WTC11 (cell line): ENCODE results near the gene TBL1X. TPM values are rescaled to one million over a fixed set of nuclear protein-coding genes. Genes with fewer than 3 reads are reported as not detected.

Experiments
- ATAC-seq: fragments of 200-7000 bp; cut with Tn5 transposase; 2 replicates; pipeline ENCODE4 v1.10.0; 2021; ENCODE audit warnings: mild to moderate bottlenecking, moderate library complexity
- CTCF ChIA-PET: fragments of 300-600 bp; sonication (Branson Sonifier 250); formaldehyde crosslinking; loops from one replicate; lab custom pipeline; 2021; ENCODE audit warnings: antibody characterized with exemption; lab: Charles Lee
- POLR2A ChIA-PET: fragments of 350-600 bp; sonication (Branson Sonifier 250); formaldehyde crosslinking; loops from one replicate; lab custom pipeline; 2021; ENCODE audit warnings: antibody characterized with exemption; lab: Charles Lee
- DNase-seq: peaks from one replicate; pipeline ENCODE4 v3.0.0; 2021; ENCODE audit warnings: low spot score
- H3K27ac Mint-ChIP-seq: 2 replicates; pipeline ENCODE4 v1.8.0; 2021; ENCODE audit warnings: mixed read lengths
- H3K27me3 Mint-ChIP-seq: 2 replicates; pipeline ENCODE4 v1.8.0; 2021; ENCODE audit warnings: low read depth, mild to moderate bottlenecking, moderate library complexity, mixed read lengths
- H3K36me3 Mint-ChIP-seq: 2 replicates; pipeline ENCODE4 v1.8.0; 2021; ENCODE audit warnings: mixed read lengths
- H3K4me1 Mint-ChIP-seq: 2 replicates; pipeline ENCODE4 v1.8.0; 2022; ENCODE audit warnings: mixed read lengths
- H3K4me3 Mint-ChIP-seq: 2 replicates; pipeline ENCODE4 v1.8.0; 2021; ENCODE audit warnings: mild to moderate bottlenecking, moderate library complexity, mixed read lengths
- H3K9me3 Mint-ChIP-seq: 2 replicates; pipeline ENCODE4 v1.8.0; 2021; ENCODE audit warnings: mixed read lengths
- FOXJ3 ChIP-seq: sonication (generic); formaldehyde crosslinking; IDR thresholded peaks from 2 replicates; pipeline ENCODE4 v1.9.0; 2021; ENCODE audit warnings: missing genetic modification reagents, mild to moderate bottlenecking, borderline replicate concordance
- FOXK1 ChIP-seq: sonication (generic); formaldehyde crosslinking; IDR thresholded peaks from 2 replicates; pipeline ENCODE4 v1.8.0; 2022; ENCODE audit warnings: mild to moderate bottlenecking, moderate library complexity, missing genetic modification reagents
- GTF2I ChIP-seq: fragments of 250-450 bp; sonication (Bioruptor Pico); conservative IDR thresholded peaks from 2 replicates; pipeline ENCODE4 v1.4.0; 2021; ENCODE audit warnings: mild to moderate bottlenecking
- MYBL2 ChIP-seq: sonication (generic); formaldehyde crosslinking; IDR thresholded peaks from 2 replicates; pipeline ENCODE4 v1.8.1; 2023; ENCODE audit warnings: mild to moderate bottlenecking, moderate library complexity, missing genetic modification reagents
- NFE2L1 ChIP-seq: sonication (generic); formaldehyde crosslinking; IDR thresholded peaks from 2 replicates; pipeline ENCODE4 v1.8.1; 2023; ENCODE audit warnings: missing genetic modification reagents
- NR1H2 ChIP-seq: sonication (generic); formaldehyde crosslinking; IDR thresholded peaks from 2 replicates; pipeline ENCODE4 v1.9.0; 2021; ENCODE audit warnings: mild to moderate bottlenecking, moderate library complexity, missing genetic modification reagents
- SMAD4 ChIP-seq: sonication (generic); formaldehyde crosslinking; IDR thresholded peaks from 2 replicates; pipeline ENCODE4 v1.8.0; 2022; ENCODE audit warnings: mild to moderate bottlenecking, missing genetic modification reagents
- TP53 ChIP-seq: sonication (generic); formaldehyde crosslinking; IDR thresholded peaks from 2 replicates; pipeline ENCODE4 v1.8.1; 2023; ENCODE audit warnings: mild to moderate bottlenecking, missing genetic modification reagents
- ZNF317 ChIP-seq: sonication (generic); formaldehyde crosslinking; IDR thresholded peaks from 2 replicates; pipeline ENCODE4 v1.8.1; 2023; ENCODE audit warnings: low read depth, mild to moderate bottlenecking, moderate library complexity, missing genetic modification reagents, borderline replicate concordance
- ZNF396 ChIP-seq: fragments of 250-450 bp; sonication (Bioruptor Pico); IDR thresholded peaks from 2 replicates; pipeline ENCODE4 v1.8.0; 2021; ENCODE audit warnings: mild to moderate bottlenecking, moderate library complexity, borderline replicate concordance
- total RNA-seq: library from RNA; stranded (reverse); gene quantifications from 3 replicates; pipeline ENCODE4 v1.2.3, GENCODE V29; 2021
- TF ChIP-seq, protein P1 (sequence below): sonication (generic); formaldehyde crosslinking; IDR thresholded peaks from 2 replicates; pipeline ENCODE4 v1.8.0; 2023; ENCODE audit warnings: mild to moderate bottlenecking, missing genetic modification reagents
- TF ChIP-seq, protein P2 (sequence below): sonication (generic); formaldehyde crosslinking; IDR thresholded peaks from 2 replicates; pipeline ENCODE4 v1.8.0; 2022; ENCODE audit warnings: mild to moderate bottlenecking, missing genetic modification reagents
- TF ChIP-seq, protein P3 (sequence below): sonication (generic); formaldehyde crosslinking; IDR thresholded peaks from 2 replicates; pipeline ENCODE4 v1.8.1; 2022; ENCODE audit warnings: mild to moderate bottlenecking, moderate library complexity, missing genetic modification reagents
- TF ChIP-seq, protein P4 (sequence below): sonication (generic); formaldehyde crosslinking; IDR thresholded peaks from 2 replicates; pipeline ENCODE4 v1.8.1; 2023; ENCODE audit warnings: mild to moderate bottlenecking, moderate library complexity, missing genetic modification reagents
- TF ChIP-seq, protein P5 (sequence below): sonication (generic); formaldehyde crosslinking; IDR thresholded peaks from 2 replicates; pipeline ENCODE4 v1.8.1; 2023; ENCODE audit warnings: mild to moderate bottlenecking, missing genetic modification reagents
- TF ChIP-seq, protein P6 (sequence below): fragments of 250-450 bp; sonication (Bioruptor Pico); IDR thresholded peaks from 2 replicates; pipeline ENCODE4 v2.1.2; 2022; ENCODE audit warnings: mild to moderate bottlenecking, moderate library complexity
- TF ChIP-seq, protein P7 (sequence below): fragments of 200-600 bp; IDR thresholded peaks from 2 replicates; pipeline ENCODE4 v1.8.0; 2022; ENCODE audit warnings: antibody characterized with exemption
- TF ChIP-seq, protein P8 (sequence below): fragments of 250-450 bp; sonication (Bioruptor Pico); IDR thresholded peaks from 2 replicates; pipeline ENCODE4 v1.8.0; 2021; ENCODE audit warnings: mild to moderate bottlenecking

Gene TBL1X
- total RNA-seq, 1 experiment from 2014 or later = 27.7 TPM

DNA sequence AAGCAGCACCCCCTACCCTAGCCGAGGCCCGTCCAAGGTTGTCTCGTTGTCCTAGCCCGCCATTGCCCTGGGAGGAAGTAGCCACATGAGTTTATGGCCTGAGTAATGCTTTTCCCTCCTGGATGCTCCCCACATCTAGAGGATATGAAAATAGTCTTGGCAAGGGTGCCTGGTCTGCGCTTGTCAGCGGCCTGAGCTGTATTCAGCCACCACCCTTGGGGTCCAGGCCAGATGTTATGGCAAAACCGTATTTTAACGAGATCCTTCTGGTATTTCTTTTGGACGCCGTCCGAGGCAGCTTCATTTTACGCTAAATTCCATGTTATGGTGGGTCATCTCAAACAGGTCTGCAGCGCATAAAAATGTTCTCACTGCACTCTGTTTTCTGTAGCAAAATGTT lies 211.4 kb downstream of the TBL1X start:
- TF ChIP-seq, protein P1, sequence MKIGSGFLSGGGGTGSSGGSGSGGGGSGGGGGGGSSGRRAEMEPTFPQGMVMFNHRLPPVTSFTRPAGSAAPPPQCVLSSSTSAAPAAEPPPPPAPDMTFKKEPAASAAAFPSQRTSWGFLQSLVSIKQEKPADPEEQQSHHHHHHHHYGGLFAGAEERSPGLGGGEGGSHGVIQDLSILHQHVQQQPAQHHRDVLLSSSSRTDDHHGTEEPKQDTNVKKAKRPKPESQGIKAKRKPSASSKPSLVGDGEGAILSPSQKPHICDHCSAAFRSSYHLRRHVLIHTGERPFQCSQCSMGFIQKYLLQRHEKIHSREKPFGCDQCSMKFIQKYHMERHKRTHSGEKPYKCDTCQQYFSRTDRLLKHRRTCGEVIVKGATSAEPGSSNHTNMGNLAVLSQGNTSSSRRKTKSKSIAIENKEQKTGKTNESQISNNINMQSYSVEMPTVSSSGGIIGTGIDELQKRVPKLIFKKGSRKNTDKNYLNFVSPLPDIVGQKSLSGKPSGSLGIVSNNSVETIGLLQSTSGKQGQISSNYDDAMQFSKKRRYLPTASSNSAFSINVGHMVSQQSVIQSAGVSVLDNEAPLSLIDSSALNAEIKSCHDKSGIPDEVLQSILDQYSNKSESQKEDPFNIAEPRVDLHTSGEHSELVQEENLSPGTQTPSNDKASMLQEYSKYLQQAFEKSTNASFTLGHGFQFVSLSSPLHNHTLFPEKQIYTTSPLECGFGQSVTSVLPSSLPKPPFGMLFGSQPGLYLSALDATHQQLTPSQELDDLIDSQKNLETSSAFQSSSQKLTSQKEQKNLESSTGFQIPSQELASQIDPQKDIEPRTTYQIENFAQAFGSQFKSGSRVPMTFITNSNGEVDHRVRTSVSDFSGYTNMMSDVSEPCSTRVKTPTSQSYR (CRISPR knock-in tag) = no peak
- TF ChIP-seq, protein P2, sequence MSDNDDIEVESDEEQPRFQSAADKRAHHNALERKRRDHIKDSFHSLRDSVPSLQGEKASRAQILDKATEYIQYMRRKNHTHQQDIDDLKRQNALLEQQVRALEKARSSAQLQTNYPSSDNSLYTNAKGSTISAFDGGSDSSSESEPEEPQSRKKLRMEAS (CRISPR knock-in tag) = no peak
- TF ChIP-seq, protein P3, sequence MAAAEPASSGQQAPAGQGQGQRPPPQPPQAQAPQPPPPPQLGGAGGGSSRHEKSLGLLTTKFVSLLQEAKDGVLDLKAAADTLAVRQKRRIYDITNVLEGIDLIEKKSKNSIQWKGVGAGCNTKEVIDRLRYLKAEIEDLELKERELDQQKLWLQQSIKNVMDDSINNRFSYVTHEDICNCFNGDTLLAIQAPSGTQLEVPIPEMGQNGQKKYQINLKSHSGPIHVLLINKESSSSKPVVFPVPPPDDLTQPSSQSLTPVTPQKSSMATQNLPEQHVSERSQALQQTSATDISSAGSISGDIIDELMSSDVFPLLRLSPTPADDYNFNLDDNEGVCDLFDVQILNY (CRISPR knock-in tag) = no peak
- TF ChIP-seq NFE2L1 = no peak
- TF ChIP-seq, protein P4, sequence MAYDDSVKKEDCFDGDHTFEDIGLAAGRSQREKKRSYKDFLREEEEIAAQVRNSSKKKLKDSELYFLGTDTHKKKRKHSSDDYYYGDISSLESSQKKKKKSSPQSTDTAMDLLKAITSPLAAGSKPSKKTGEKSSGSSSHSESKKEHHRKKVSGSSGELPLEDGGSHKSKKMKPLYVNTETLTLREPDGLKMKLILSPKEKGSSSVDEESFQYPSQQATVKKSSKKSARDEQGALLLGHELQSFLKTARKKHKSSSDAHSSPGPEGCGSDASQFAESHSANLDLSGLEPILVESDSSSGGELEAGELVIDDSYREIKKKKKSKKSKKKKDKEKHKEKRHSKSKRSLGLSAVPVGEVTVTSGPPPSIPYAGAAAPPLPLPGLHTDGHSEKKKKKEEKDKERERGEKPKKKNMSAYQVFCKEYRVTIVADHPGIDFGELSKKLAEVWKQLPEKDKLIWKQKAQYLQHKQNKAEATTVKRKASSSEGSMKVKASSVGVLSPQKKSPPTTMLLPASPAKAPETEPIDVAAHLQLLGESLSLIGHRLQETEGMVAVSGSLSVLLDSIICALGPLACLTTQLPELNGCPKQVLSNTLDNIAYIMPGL (CRISPR knock-in tag) = no peak
- TF ChIP-seq, protein P5, sequence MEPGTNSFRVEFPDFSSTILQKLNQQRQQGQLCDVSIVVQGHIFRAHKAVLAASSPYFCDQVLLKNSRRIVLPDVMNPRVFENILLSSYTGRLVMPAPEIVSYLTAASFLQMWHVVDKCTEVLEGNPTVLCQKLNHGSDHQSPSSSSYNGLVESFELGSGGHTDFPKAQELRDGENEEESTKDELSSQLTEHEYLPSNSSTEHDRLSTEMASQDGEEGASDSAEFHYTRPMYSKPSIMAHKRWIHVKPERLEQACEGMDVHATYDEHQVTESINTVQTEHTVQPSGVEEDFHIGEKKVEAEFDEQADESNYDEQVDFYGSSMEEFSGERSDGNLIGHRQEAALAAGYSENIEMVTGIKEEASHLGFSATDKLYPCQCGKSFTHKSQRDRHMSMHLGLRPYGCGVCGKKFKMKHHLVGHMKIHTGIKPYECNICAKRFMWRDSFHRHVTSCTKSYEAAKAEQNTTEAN (CRISPR knock-in tag) = no peak
- TF ChIP-seq, protein P6, sequence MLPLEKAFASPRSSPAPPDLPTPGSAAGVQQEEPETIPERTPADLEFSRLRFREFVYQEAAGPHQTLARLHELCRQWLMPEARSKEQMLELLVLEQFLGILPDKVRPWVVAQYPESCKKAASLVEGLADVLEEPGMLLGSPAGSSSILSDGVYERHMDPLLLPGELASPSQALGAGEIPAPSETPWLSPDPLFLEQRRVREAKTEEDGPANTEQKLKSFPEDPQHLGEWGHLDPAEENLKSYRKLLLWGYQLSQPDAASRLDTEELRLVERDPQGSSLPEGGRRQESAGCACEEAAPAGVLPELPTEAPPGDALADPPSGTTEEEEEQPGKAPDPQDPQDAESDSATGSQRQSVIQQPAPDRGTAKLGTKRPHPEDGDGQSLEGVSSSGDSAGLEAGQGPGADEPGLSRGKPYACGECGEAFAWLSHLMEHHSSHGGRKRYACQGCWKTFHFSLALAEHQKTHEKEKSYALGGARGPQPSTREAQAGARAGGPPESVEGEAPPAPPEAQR (CRISPR knock-in tag) = no peak
- no peak for TF ChIP-seq ZNF396
- no peak for TF ChIP-seq FOXK1 (CRISPR knock-in tag)
- no peak for TF ChIP-seq TP53 (CRISPR knock-in tag)
- no peak for TF ChIP-seq NR1H2
- no peak for TF ChIP-seq MYBL2
- TF ChIP-seq FOXJ3 (CRISPR knock-in tag) = no peak
- TF ChIP-seq SMAD4 (CRISPR knock-in tag) = no peak
- TF ChIP-seq, protein P7, sequence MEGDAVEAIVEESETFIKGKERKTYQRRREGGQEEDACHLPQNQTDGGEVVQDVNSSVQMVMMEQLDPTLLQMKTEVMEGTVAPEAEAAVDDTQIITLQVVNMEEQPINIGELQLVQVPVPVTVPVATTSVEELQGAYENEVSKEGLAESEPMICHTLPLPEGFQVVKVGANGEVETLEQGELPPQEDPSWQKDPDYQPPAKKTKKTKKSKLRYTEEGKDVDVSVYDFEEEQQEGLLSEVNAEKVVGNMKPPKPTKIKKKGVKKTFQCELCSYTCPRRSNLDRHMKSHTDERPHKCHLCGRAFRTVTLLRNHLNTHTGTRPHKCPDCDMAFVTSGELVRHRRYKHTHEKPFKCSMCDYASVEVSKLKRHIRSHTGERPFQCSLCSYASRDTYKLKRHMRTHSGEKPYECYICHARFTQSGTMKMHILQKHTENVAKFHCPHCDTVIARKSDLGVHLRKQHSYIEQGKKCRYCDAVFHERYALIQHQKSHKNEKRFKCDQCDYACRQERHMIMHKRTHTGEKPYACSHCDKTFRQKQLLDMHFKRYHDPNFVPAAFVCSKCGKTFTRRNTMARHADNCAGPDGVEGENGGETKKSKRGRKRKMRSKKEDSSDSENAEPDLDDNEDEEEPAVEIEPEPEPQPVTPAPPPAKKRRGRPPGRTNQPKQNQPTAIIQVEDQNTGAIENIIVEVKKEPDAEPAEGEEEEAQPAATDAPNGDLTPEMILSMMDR = no peak
- TF ChIP-seq, protein P8, sequence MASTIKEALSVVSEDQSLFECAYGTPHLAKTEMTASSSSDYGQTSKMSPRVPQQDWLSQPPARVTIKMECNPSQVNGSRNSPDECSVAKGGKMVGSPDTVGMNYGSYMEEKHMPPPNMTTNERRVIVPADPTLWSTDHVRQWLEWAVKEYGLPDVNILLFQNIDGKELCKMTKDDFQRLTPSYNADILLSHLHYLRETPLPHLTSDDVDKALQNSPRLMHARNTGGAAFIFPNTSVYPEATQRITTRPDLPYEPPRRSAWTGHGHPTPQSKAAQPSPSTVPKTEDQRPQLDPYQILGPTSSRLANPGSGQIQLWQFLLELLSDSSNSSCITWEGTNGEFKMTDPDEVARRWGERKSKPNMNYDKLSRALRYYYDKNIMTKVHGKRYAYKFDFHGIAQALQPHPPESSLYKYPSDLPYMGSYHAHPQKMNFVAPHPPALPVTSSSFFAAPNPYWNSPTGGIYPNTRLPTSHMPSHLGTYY = no peak
- no peak for TF ChIP-seq ZNF317 (CRISPR knock-in tag)
- TF ChIP-seq GTF2I (CRISPR knock-in tag) = no peak
- Mint-ChIP-seq H3K4me3 (no peak overlapping the region), H3K9me3 (0 out of 2 replicates have a peak, but pooled peaks cover 4% of the 10 kb centered on the region), H3K36me3 (peaks cover 5% of the 10 kb centered on the region; the same call in 1 of the 2 replicates), H3K27me3 (no peaks in the 10 kb centered on the region), H3K27ac (no peak overlapping the region), H3K4me1 (no peaks in the 10 kb centered on the region)
- ChIA-PET POLR2A (no interaction called here), CTCF (no interaction called here)
- ATAC-seq (no peak), DNase-seq (no peak)
